Mesenchymal stem cell (in vitro differentiated cells and primary cell): Measurements from ENCODE around the gene PIP5K1B.

Experiments
- DNase-seq: peaks from one replicate; pipeline ENCODE4 v3.0.0-alpha.2; 2013
- H2AFZ ChIP-seq: one replicate; pipeline ENCODE4 v1.6.1; 2013; ENCODE audit warnings: low read depth, mild to moderate bottlenecking, control low read depth, inconsistent platforms, low read length, moderate library complexity
- H2AK5ac ChIP-seq: 2 replicates; pipeline ENCODE4 v1.6.1; 2013; ENCODE audit warnings: low read length, moderate library complexity, mild to moderate bottlenecking, inconsistent platforms; ENCODE audit not compliant: severe bottlenecking
- H2BK120ac ChIP-seq: one replicate; pipeline ENCODE4 v1.6.1; 2013; ENCODE audit warnings: low read depth, mild to moderate bottlenecking, inconsistent platforms, low read length, moderate library complexity
- H2BK12ac ChIP-seq, 2 experiments: one replicate each; pipeline ENCODE4 v1.6.1; 2013; ENCODE audit warnings: inconsistent platforms in 2 of 2, low read length in 2 of 2, mild to moderate bottlenecking in 2 of 2, moderate library complexity in 2 of 2, control low read depth in 1 of 2
- H2BK15ac ChIP-seq: one replicate; pipeline ENCODE4 v1.6.1; 2013; ENCODE audit warnings: mild to moderate bottlenecking, low read depth, inconsistent platforms; ENCODE audit not compliant: poor library complexity, severe bottlenecking
- H2BK5ac ChIP-seq: 2 replicates; pipeline ENCODE4 v1.6.1; 2013; ENCODE audit warnings: low read depth, mild to moderate bottlenecking, low read length, control low read depth, inconsistent platforms; ENCODE audit not compliant: poor library complexity, severe bottlenecking
- H3K14ac ChIP-seq, 2 experiments: one replicate each; pipeline ENCODE4 v1.6.1; 2013; ENCODE audit warnings: inconsistent platforms in 2 of 2, low read length in 2 of 2, control low read depth in 1 of 2, mild to moderate bottlenecking in 1 of 2, moderate library complexity in 1 of 2
- H3K18ac ChIP-seq, 2 experiments: one replicate each; pipeline ENCODE4 v1.6.1; 2013; ENCODE audit warnings: inconsistent platforms in 2 of 2, low read length in 2 of 2, control low read depth in 1 of 2, low read depth in 1 of 2, mild to moderate bottlenecking in 1 of 2
- H3K23ac ChIP-seq, 2 experiments: one replicate each; pipeline ENCODE4 v1.6.1; 2013; ENCODE audit warnings: inconsistent platforms in 2 of 2, low read length in 2 of 2, mild to moderate bottlenecking in 2 of 2, moderate library complexity in 2 of 2, control low read depth in 1 of 2
- H3K27ac ChIP-seq: 2 replicates; pipeline ENCODE4 v1.5.1; 2013; ENCODE audit warnings: mild to moderate bottlenecking, moderate library complexity, low read length, control low read depth, inconsistent platforms; ENCODE audit not compliant: poor library complexity, severe bottlenecking
- H3K27me3 ChIP-seq, 2 experiments: 2 replicates each; pipeline versions ENCODE4 v1.6.1 to v1.7.0; 2013; ENCODE audit warnings: low read length in 2 of 2, mild to moderate bottlenecking in 2 of 2, moderate library complexity in 2 of 2, control low read depth in 1 of 2, inconsistent platforms in 1 of 2; ENCODE audit not compliant: control insufficient read depth in 1 of 2, insufficient read depth in 1 of 2
- H3K36me3 ChIP-seq, 2 experiments: 2 replicates each; pipeline versions ENCODE4 v1.6.1 to v1.7.0; 2013; ENCODE audit warnings: low read length in 2 of 2, control low read depth in 1 of 2, inconsistent platforms in 1 of 2, low read depth in 1 of 2, mild to moderate bottlenecking in 1 of 2; ENCODE audit not compliant: insufficient read depth in 2 of 2, control insufficient read depth in 1 of 2
- H3K4ac ChIP-seq, 2 experiments: one replicate each; pipeline ENCODE4 v1.6.1; 2013; ENCODE audit warnings: inconsistent platforms in 2 of 2, low read length in 2 of 2, mild to moderate bottlenecking in 2 of 2, moderate library complexity in 2 of 2, control low read depth in 1 of 2, low read depth in 1 of 2
- H3K4me1 ChIP-seq: 2 replicates; pipeline ENCODE4 v1.6.1; 2013; ENCODE audit warnings: low read depth, low read length, control low read depth; ENCODE audit not compliant: control insufficient read depth, insufficient read depth
- H3K4me2 ChIP-seq: 2 replicates; pipeline ENCODE4 v1.6.1; 2013; ENCODE audit warnings: low read length, mild to moderate bottlenecking, inconsistent platforms; ENCODE audit not compliant: poor library complexity, severe bottlenecking
- H3K4me3 ChIP-seq, 2 experiments: 2 replicates each; pipeline versions ENCODE4 v1.5.1 to v1.7.0; 2013; ENCODE audit warnings: low read length in 2 of 2, mild to moderate bottlenecking in 2 of 2, control low read depth in 1 of 2, low read depth in 1 of 2; ENCODE audit not compliant: insufficient read depth in 1 of 2
- H3K79me1 ChIP-seq: replicated peaks from 2 replicates; pipeline ENCODE4 v1.6.1; 2013; ENCODE audit warnings: mild to moderate bottlenecking, control low read depth, low read length, inconsistent platforms; ENCODE audit not compliant: poor library complexity, severe bottlenecking
- H3K9ac ChIP-seq: 2 replicates; pipeline ENCODE4 v1.7.0; 2013; ENCODE audit warnings: mild to moderate bottlenecking, low read length, moderate library complexity
- H3K9me3 ChIP-seq: 2 replicates; pipeline ENCODE4 v1.7.0; 2013; ENCODE audit warnings: mild to moderate bottlenecking, low read length; ENCODE audit not compliant: control insufficient read depth
- H4K8ac ChIP-seq: one replicate; pipeline ENCODE4 v1.6.1; 2013; ENCODE audit warnings: inconsistent platforms, mild to moderate bottlenecking, low read length, moderate library complexity
- H4K91ac ChIP-seq: one replicate; pipeline ENCODE4 v1.6.1; 2013; ENCODE audit warnings: mild to moderate bottlenecking, low read length, inconsistent platforms
- WGBS: methylation state at CpG from one replicate; pipeline ENCODE4 v1.1.7; 2013; ENCODE audit warnings: mixed read lengths; 5-methylcytosine and 5-hydroxymethylcytosine counted together

The PIP5K1B gene

DNA sequence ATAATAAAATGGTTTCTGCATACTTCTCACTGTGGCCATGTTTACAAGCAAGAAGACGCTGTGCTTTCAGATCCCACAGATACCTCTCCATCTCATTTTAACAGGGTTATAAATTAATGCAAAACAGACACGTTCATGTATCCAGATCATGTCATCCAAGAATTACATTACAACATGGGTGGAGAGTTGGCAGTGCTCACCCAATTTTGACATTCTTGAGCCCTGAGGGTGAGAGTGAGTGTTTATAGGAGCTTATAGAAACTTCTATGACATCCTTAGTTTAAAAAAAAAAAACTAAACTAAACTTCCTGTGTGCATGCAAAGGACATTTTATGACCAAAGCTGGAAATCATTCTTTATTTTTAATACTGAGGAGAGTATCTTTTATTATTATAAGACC, 299.8 kb downstream of the PIP5K1B start:
- DNase-seq = no peak
- no peak overlapping the region for H2AK5ac ChIP-seq
- no peak overlapping the region for H3K18ac ChIP-seq
- H3K27me3 ChIP-seq = peaks cover 14 to 27% of the 10 kb centered on the region in 2 experiments
- WGBS = 92% methylated on average over 1 of the region's 2 CpGs
- no peak overlapping the region for H2BK120ac ChIP-seq
- no peaks in the 10 kb centered on the region for H3K4me1 ChIP-seq
- H3K79me1 ChIP-seq = no peaks in the 10 kb centered on the region
- no peak overlapping the region for H4K8ac ChIP-seq
- no peak overlapping the region for H3K4me3 ChIP-seq
- H3K9ac ChIP-seq = no peak overlapping the region
- H2BK15ac ChIP-seq = no peak overlapping the region
- H2AFZ ChIP-seq = no peak overlapping the region
- H3K36me3 ChIP-seq = no peaks in the 10 kb centered on the region
- no peak overlapping the region for H3K14ac ChIP-seq
- no peak overlapping the region for H2BK5ac ChIP-seq
- H3K4ac ChIP-seq = no peak overlapping the region
- no peak overlapping the region for H3K23ac ChIP-seq
- no peak overlapping the region for H3K27ac ChIP-seq
- H3K9me3 ChIP-seq = no peaks in the 10 kb centered on the region
- no peak overlapping the region for H2BK12ac ChIP-seq
- H4K91ac ChIP-seq = no peak overlapping the region
- no peak overlapping the region for H3K4me2 ChIP-seq

DNA sequence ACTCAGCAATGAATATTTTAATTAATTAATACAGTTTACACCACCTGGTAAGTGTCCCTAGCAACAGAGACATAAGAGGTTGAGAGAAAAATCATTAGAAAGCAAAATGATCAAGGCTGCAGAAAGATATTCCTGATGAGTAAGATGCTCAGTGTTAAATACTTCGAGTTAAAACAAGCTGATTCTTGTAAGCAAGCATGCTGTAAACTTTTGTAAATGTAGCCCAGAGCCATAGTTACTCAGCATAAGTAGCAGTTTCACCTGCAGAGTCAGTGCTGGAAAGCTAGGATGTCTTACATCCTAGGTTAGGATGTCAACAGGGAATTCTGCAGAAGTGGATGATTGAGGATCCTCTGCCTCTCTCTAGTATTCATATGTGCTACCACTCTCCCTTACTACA, 304.7 kb downstream of the PIP5K1B start:
- WGBS = 40% methylated on average over 1 of the region's 1 CpG
- Histone ChIP-seq H3K9me3 (no peaks in the 10 kb centered on the region), H2BK120ac (no peak overlapping the region)

GRCh38 chr9:69012696-69013381, 307.8 kb downstream of the PIP5K1B start:
- Histone ChIP-seq H3K4ac (no peak overlapping the region), H3K36me3 (no peaks in the 10 kb centered on the region), H2AK5ac (no peak overlapping the region), H2BK5ac (no peak overlapping the region), H3K4me3 (no peak overlapping the region), H2BK120ac (no peak overlapping the region), H3K9ac (no peak overlapping the region), H3K18ac (no peak overlapping the region), H3K79me1 (no peaks in the 10 kb centered on the region), H3K4me1 (no peaks in the 10 kb centered on the region), H3K27ac (no peak overlapping the region), H3K4me2 (no peak overlapping the region), H4K8ac (no peak overlapping the region), H2BK15ac (no peak overlapping the region), H2AFZ (no peak overlapping the region), H3K14ac (no peak overlapping the region), H3K27me3 (peaks cover 10 to 18% of the 10 kb centered on the region in 2 experiments), H4K91ac (no peak overlapping the region), H2BK12ac (no peak overlapping the region), H3K9me3 (no peaks in the 10 kb centered on the region), H3K23ac (no peak overlapping the region)
- WGBS = 87% methylated on average over 18 of the region's 18 CpGs
- no peak for DNase-seq

More for the DNA sequence above, 304.7 kb downstream of the PIP5K1B start:
- Histone ChIP-seq H3K14ac (no peak overlapping the region), H2BK5ac (no peak overlapping the region), H3K9ac (no peak overlapping the region), H3K36me3 (no peaks in the 10 kb centered on the region), H3K4me1 (no peaks in the 10 kb centered on the region), H2AFZ (no peak overlapping the region), H3K18ac (no peak overlapping the region), H3K4me3 (no peak overlapping the region), H3K27me3 (peaks cover 9 to 13% of the 10 kb centered on the region in 2 experiments), H4K8ac (no peak overlapping the region), H3K4me2 (no peak overlapping the region), H2AK5ac (no peak overlapping the region), H4K91ac (no peak overlapping the region), H2BK15ac (no peak overlapping the region), H3K23ac (no peak overlapping the region), H2BK12ac (no peak overlapping the region), H3K4ac (no peak overlapping the region), H3K79me1 (no peaks in the 10 kb centered on the region), H3K27ac (no peak overlapping the region)
- no peak for DNase-seq

- H3K18ac ChIP-seq = no peak overlapping the region
- DNase-seq = no peak
- H2BK120ac ChIP-seq = no peak overlapping the region
- no peak overlapping the region for H3K4me3 ChIP-seq
- no peak overlapping the region for H2BK5ac ChIP-seq
- H4K91ac ChIP-seq = no peak overlapping the region
- H3K9me3 ChIP-seq = no peaks in the 10 kb centered on the region
- no peak overlapping the region for H2BK15ac ChIP-seq
- H3K27ac ChIP-seq = no peak overlapping the region
- H3K27me3 ChIP-seq = peaks cover 10 to 20% of the 10 kb centered on the region in 2 experiments
- no peaks in the 10 kb centered on the region for H3K4me1 ChIP-seq
- H2AK5ac ChIP-seq = no peak overlapping the region
- no peak overlapping the region for H3K4me2 ChIP-seq
- no peak overlapping the region for H3K9ac ChIP-seq
- H2BK12ac ChIP-seq = no peak overlapping the region
- H2AFZ ChIP-seq = no peak overlapping the region
- H3K4ac ChIP-seq = no peak overlapping the region
- no peak overlapping the region for H3K14ac ChIP-seq
- no peaks in the 10 kb centered on the region for H3K79me1 ChIP-seq
- H4K8ac ChIP-seq = no peak overlapping the region
- H3K36me3 ChIP-seq = no peaks in the 10 kb centered on the region
- no peak overlapping the region for H3K23ac ChIP-seq
- WGBS = 96% methylated on average over 26 of the region's 26 CpGs
These were observed 308.3 kb downstream of the PIP5K1B start for GRCh38 chr9:69013382-69013727.
